Measurements from ENCODE around the gene NELFCD.

Gene NELFCD

DNA sequence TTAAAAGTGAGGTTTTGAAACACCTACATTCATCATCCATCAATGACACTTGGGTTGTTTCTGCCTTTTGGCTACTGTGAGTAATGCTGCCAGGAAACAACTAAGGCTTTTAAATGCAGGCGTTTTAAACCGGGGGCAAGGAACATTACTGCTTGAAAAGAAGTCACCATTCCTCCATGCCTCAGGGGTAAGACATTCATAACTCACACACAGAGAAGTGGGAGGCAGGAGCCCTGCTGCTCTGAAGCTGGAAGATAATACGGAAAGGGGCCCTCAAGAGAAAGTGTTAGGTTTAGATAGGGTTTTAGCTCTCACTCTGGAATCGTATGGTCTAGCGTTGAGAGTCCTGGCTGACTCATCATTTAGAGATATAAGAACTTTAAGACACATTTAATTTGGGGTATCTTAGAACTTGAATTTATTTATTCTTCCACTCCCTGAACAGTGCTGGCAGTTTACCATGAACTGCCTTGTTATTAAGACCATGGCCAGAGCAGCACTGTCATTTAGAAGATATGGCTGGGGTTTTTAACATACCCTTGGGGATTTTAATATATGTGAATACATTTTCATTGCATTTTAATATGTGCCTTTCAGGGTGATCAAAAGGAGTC is 40.0 kb downstream of the NELFCD start:
- TF ChIP-seq, protein P1, sequence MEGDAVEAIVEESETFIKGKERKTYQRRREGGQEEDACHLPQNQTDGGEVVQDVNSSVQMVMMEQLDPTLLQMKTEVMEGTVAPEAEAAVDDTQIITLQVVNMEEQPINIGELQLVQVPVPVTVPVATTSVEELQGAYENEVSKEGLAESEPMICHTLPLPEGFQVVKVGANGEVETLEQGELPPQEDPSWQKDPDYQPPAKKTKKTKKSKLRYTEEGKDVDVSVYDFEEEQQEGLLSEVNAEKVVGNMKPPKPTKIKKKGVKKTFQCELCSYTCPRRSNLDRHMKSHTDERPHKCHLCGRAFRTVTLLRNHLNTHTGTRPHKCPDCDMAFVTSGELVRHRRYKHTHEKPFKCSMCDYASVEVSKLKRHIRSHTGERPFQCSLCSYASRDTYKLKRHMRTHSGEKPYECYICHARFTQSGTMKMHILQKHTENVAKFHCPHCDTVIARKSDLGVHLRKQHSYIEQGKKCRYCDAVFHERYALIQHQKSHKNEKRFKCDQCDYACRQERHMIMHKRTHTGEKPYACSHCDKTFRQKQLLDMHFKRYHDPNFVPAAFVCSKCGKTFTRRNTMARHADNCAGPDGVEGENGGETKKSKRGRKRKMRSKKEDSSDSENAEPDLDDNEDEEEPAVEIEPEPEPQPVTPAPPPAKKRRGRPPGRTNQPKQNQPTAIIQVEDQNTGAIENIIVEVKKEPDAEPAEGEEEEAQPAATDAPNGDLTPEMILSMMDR (conservative IDR thresholded peaks at IDR 0.05; ENCODE audit: low read depth, low read length) = no peak
- no peak overlapping the region for H3K4me3 ChIP-seq (ENCODE audit: low read length)
- DNase-seq (ENCODE audit: low read depth) = no peak

DNA sequence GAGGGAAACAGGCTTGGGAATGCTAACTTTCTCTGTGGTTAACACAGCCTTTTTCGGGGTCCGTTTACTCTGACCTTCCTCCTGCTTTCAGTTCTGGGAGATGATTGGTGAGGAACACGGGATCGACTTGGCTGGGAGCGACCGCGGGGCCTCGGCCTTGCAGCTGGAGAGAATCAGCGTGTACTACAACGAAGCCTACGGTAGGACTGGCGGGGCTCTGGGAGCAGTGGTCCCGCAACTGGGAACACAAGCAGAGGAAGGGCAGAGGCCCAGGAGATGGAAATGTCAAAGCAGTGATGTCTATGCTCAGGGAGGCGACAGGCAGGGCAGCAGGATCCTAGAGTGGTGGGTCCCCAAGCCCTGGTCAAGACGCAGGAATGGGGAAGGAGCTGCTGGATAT is 41.7 kb downstream of the NELFCD start:
- no peak overlapping the region for H3K4me3 ChIP-seq (ENCODE audit: low read length)
- DNase-seq (ENCODE audit: low read depth) = no peak
- TF ChIP-seq, protein P1 (conservative IDR thresholded peaks at IDR 0.05; ENCODE audit: low read depth, low read length) = no peak

DNA sequence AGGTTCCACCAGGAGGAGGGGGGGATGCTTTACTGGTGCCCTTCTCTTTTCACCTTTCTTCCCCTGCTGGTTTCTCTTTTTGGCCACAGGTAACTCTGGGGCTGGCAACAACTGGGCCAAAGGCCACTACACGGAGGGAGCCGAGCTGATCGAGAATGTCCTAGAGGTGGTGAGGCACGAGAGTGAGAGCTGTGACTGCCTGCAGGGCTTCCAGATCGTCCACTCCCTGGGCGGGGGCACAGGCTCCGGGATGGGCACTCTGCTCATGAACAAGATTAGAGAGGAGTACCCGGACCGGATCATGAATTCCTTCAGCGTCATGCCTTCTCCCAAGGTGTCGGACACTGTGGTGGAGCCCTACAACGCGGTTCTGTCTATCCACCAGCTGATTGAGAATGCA is 42.6 kb downstream of the NELFCD start:
- no peak for DNase-seq (ENCODE audit: low read depth)

DNA sequence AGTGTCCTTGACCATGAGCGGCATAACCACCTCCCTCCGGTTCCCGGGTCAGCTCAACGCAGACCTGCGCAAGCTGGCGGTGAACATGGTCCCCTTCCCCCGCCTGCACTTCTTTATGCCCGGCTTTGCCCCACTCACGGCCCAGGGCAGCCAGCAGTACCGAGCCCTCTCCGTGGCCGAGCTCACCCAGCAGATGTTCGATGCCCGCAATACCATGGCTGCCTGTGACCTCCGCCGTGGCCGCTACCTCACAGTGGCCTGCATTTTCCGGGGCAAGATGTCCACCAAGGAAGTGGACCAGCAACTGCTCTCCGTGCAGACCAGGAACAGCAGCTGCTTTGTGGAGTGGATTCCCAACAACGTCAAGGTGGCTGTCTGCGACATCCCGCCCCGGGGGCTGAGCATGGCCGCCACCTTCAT is 43.1 kb downstream of the NELFCD start:
- H3K4me3 ChIP-seq (ENCODE audit: low read length) = no peak overlapping the region
- TF ChIP-seq, protein P1 (conservative IDR thresholded peaks at IDR 0.05; ENCODE audit: low read depth, low read length) = no peak
- no peak for DNase-seq (ENCODE audit: low read depth)

More for the DNA sequence above, 42.6 kb downstream of the NELFCD start:
- TF ChIP-seq, protein P1 (conservative IDR thresholded peaks at IDR 0.05; ENCODE audit: low read depth, low read length) = no peak
- H3K4me3 ChIP-seq (ENCODE audit: low read length) = no peak overlapping the region

DNA sequence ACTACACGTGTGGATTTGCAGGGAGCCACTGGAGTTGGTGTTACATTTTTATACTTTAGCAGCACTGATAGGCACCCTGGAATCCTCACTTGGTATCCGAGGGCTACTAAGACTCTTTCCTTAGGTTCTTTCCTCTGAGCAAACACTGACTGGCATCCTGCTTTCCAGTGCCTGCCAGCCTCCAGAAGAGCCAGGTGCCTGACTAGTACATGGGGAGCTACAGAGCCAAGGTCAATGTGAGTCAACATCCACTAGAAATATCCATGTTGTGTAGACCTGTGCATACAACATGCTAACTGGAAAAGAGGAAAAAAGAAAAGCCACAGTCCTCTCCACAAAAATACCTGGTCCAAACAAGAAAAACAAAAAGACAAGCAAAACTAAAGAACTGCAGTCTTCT is 44.0 kb downstream of the NELFCD start:
- H3K4me3 ChIP-seq (ENCODE audit: low read length) = no peak overlapping the region
- TF ChIP-seq, protein P1 (conservative IDR thresholded peaks at IDR 0.05; ENCODE audit: low read depth, low read length) = no peak
- DNase-seq (ENCODE audit: low read depth) = no peak

DNA sequence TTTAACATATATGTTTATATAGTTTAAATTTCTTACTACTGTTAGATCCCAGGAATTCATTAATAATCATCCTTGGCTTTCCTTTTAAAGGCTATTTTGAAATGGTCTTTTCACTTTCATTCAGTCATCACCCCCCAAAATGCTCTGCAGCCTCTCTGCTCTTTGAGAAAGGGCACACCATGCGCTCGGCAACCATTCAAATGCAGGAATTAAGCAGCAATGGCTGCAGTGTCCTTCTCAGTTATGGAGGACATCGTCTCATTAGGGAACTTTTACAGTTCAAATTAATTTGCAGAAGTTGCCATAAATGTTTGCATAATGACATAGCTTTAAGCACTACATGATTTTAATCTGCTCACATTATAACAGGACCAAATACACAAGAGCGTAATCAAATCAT is 44.5 kb downstream of the NELFCD start:
- DNase-seq (ENCODE audit: low read depth) = no peak
- H3K4me3 ChIP-seq (ENCODE audit: low read length) = no peak overlapping the region
- TF ChIP-seq, protein P1 (conservative IDR thresholded peaks at IDR 0.05; ENCODE audit: low read depth, low read length) = no peak

DNA sequence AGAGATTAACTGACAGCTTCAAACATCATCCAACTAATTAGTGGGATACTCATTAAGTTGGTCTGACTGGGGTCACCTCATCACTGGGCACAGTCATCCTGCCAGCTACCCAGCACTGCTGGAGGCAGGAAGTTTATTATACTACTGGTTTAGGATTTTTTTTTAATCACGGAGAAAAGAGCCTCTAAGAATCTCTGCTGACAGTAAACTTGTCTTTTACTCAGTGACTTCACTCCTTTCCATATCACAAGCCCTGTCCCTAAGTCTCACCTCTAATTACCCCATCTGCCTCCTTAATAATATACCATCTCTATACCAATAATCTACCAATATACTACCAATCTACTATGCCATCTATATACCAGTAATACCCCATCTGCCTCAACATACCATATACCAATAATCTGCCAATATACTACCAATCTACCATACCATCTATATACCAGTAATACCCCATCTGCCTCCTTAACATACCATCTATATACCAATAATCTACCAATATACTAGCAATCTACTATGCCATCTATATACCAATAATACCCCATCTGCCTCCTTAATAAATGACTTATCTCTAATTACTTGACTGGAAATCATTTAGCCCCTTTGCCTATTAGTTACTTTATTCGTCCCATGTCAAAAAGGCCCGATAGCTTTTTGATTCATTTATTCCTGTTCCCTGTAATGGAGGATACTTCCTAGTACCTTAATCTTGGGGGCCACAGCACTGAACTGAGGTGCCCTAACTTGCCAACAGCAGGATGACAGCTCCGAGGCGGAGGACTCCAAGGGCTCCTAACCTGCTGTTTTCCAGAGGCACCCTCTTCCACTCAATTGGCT is 46.1 kb downstream of the NELFCD start:
- H3K4me3 ChIP-seq (ENCODE audit: low read length) = no peak overlapping the region
- no peak for DNase-seq (ENCODE audit: low read depth)
- TF ChIP-seq, protein P1 (conservative IDR thresholded peaks at IDR 0.05; ENCODE audit: low read depth, low read length) = no peak

Measured in retinal pigment epithelial cell (primary cell).